ENCODE data around the gene TRIM61.

DNA sequence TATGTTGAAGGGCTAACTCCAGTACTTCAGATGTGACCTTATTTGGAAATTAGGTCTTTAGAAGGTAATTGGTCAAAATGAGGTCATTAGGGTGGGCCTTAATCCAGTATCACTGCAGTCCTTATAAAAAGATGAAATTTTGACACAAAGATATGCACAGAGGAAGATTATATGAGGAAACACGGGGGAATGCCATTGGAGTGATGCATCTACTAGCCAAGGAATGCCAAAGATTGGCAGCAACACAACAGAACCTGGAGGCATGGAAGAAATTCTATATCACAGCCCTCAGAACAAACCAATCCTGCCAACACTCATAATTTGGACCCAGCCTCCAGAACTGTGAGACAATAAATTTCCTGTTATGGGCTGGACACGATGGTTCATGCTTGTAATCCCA is 17.6 kb downstream of the TRIM61 start:
- TF ChIP-seq, protein P1, sequence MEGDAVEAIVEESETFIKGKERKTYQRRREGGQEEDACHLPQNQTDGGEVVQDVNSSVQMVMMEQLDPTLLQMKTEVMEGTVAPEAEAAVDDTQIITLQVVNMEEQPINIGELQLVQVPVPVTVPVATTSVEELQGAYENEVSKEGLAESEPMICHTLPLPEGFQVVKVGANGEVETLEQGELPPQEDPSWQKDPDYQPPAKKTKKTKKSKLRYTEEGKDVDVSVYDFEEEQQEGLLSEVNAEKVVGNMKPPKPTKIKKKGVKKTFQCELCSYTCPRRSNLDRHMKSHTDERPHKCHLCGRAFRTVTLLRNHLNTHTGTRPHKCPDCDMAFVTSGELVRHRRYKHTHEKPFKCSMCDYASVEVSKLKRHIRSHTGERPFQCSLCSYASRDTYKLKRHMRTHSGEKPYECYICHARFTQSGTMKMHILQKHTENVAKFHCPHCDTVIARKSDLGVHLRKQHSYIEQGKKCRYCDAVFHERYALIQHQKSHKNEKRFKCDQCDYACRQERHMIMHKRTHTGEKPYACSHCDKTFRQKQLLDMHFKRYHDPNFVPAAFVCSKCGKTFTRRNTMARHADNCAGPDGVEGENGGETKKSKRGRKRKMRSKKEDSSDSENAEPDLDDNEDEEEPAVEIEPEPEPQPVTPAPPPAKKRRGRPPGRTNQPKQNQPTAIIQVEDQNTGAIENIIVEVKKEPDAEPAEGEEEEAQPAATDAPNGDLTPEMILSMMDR (IDR thresholded peaks at IDR 0.05; ENCODE audit: borderline replicate concordance, extremely low read depth, low read length, poor library complexity, severe bottlenecking), result no peak
- no peak for TF ChIP-seq EZH2 (IDR thresholded peaks at IDR 0.05; ENCODE audit: borderline replicate concordance, low read depth, low read length, severe bottlenecking)
